SK-N-SH (cell line): ENCODE measurements around the gene MMP2. TPM values are rescaled to one million over a fixed set of nuclear protein-coding genes. Genes with fewer than 3 reads are reported as not detected.

Experiments
- CTCF ChIA-PET: fragments of 300-600, 350-600 bp; formaldehyde crosslinking; extraction: SDS; loops from one replicate; lab custom pipeline; 2021; lab: Yijun Ruan, JAX
- POLR2A ChIA-PET: fragments of 350-600 bp; sonication (Branson Sonifier 250); formaldehyde crosslinking; extraction: SDS; loops from one replicate; lab custom pipeline; 2020; ENCODE audit warnings: antibody characterized with exemption, inconsistent platforms; lab: Yijun Ruan, JAX
- DNase-seq: peaks from one replicate; pipeline ENCODE4 v3.0.0; 2012
- H2AFZ ChIP-seq: fragments of 200-600 bp; sonication (generic); 2 replicates; pipeline ENCODE4 v1.8.1; 2016; ENCODE audit warnings: antibody characterized with exemption, mild to moderate bottlenecking, low read depth
- H3F3A ChIP-seq: fragments of 200-600 bp; sonication (generic); replicated peaks from 2 replicates; pipeline ENCODE3; 2016; ENCODE audit warnings: antibody characterized with exemption, mild to moderate bottlenecking; ENCODE audit not compliant: insufficient read depth
- H3K27ac ChIP-seq, 2 experiments: fragments of 200-500 bp in 1 of 2; fragments of 200-600 bp in 1 of 2; sonication (Bioruptor generic) in 1 of 2; sonication (generic), shearing (Covaris generic) in 1 of 2; 2 replicates each; pipeline versions ENCODE4 v1.5.1 to v1.6.1; 2014 to 2016; ENCODE audit warnings: low read depth in 2 of 2, inconsistent platforms in 1 of 2, low read length in 1 of 2, mild to moderate bottlenecking in 1 of 2, mixed read lengths in 1 of 2
- H3K27me3 ChIP-seq: fragments of 200-600 bp; sonication (generic), shearing (Covaris generic); 2 replicates; pipeline ENCODE4 v1.6.1; 2016; ENCODE audit warnings: mixed run types; ENCODE audit not compliant: insufficient read depth
- H3K36me3 ChIP-seq, 2 experiments: fragments of 200-500 bp in 1 of 2; fragments of 200-600 bp in 1 of 2; sonication (Bioruptor generic) in 1 of 2; sonication (generic) in 1 of 2; replicated peaks in 1 of 2; 2 replicates each; pipeline versions ENCODE3 to v1.5.1; 2014 to 2016; ENCODE audit warnings: low read length in 1 of 2, mild to moderate bottlenecking in 1 of 2; ENCODE audit not compliant: insufficient read depth in 2 of 2, control insufficient read depth in 1 of 2
- H3K4me1 ChIP-seq, 2 experiments: fragments of 200-500 bp in 1 of 2; fragments of 200-600 bp in 1 of 2; sonication (Bioruptor generic) in 1 of 2; sonication (generic), shearing (Covaris generic) in 1 of 2; 2 replicates each; pipeline versions ENCODE4 v1.5.1 to v1.6.1; 2014 to 2016; ENCODE audit warnings: low read depth in 1 of 2, low read length in 1 of 2, mixed run types in 1 of 2; ENCODE audit not compliant: insufficient read depth in 2 of 2, control insufficient read depth in 1 of 2
- H3K4me2 ChIP-seq: fragments of 200-600 bp; sonication (generic), shearing (Covaris generic); 2 replicates; pipeline ENCODE4 v1.6.1; 2017; ENCODE audit warnings: mixed run types
- H3K4me3 ChIP-seq, 2 experiments: fragments of 200-500 bp in 1 of 2; fragments of 200-600 bp in 1 of 2; sonication (Bioruptor generic) in 1 of 2; sonication (generic), shearing (Covaris generic) in 1 of 2; 2 replicates each; pipeline versions ENCODE4 v1.5.1 to v1.8.1; 2014 to 2016; ENCODE audit warnings: low read depth in 2 of 2, inconsistent platforms in 1 of 2, low read length in 1 of 2, mild to moderate bottlenecking in 1 of 2, mixed read lengths in 1 of 2, moderate library complexity in 1 of 2
- H3K79me2 ChIP-seq: fragments of 200-600 bp; sonication (generic); 2 replicates; pipeline ENCODE4 v1.8.1; 2017; ENCODE audit warnings: mild to moderate bottlenecking; ENCODE audit not compliant: insufficient read depth
- H3K9ac ChIP-seq: fragments of 200-600 bp; sonication (generic); 2 replicates; pipeline ENCODE4 v1.6.1; 2017; ENCODE audit warnings: mixed run types
- H3K9me2 ChIP-seq: fragments of 200-600 bp; sonication (generic); 2 replicates; pipeline ENCODE4 v1.6.1; 2017; ENCODE audit warnings: mixed run types
- H3K9me3 ChIP-seq: fragments of 200-600 bp; sonication (generic); 2 replicates; pipeline ENCODE4 v1.6.1; 2017; ENCODE audit warnings: mixed run types, mild to moderate bottlenecking, moderate library complexity
- H4K20me1 ChIP-seq: fragments of 200-600 bp; sonication (generic); 2 replicates; pipeline ENCODE4 v1.6.1; 2017; ENCODE audit warnings: mild to moderate bottlenecking, mixed run types; ENCODE audit not compliant: insufficient read depth
- CHD2 ChIP-seq: fragments of 150-350 bp; IDR thresholded peaks from 2 replicates; pipeline ENCODE4 v1.6.1; 2018; ENCODE audit warnings: low read length; ENCODE audit not compliant: partially characterized antibody
- FOSL2 ChIP-seq: IDR thresholded peaks from 2 replicates; pipeline ENCODE4 v1.4.0; 2012; ENCODE audit warnings: low read depth, mild to moderate bottlenecking, moderate library complexity, borderline replicate concordance
- FOXJ3 ChIP-seq: sonication (generic); formaldehyde crosslinking; IDR thresholded peaks from 2 replicates; pipeline ENCODE4 v1.5.1; 2020; ENCODE audit warnings: mild to moderate bottlenecking, missing genetic modification reagents
- FOXM1 ChIP-seq: IDR thresholded peaks from 2 replicates; pipeline ENCODE4 v1.4.0; 2012; ENCODE audit warnings: low read depth, mild to moderate bottlenecking
- GABPA ChIP-seq: IDR thresholded peaks from 2 replicates; pipeline ENCODE4 v1.4.0; 2012; ENCODE audit warnings: low read depth, mild to moderate bottlenecking
- GATA2 ChIP-seq: sonication (generic); formaldehyde crosslinking; IDR thresholded peaks from 2 replicates; pipeline ENCODE4 v1.5.0; 2020; ENCODE audit warnings: mild to moderate bottlenecking, missing genetic modification reagents
- JUND ChIP-seq: IDR thresholded peaks from 2 replicates; pipeline ENCODE4 v1.4.0; 2012
- POLR2AphosphoS5 ChIP-seq: IDR thresholded peaks from 2 replicates; pipeline ENCODE4 v1.6.1; 2012; ENCODE audit warnings: low read depth, low read length
- RXRA ChIP-seq: IDR thresholded peaks from 2 replicates; pipeline ENCODE4 v1.4.0; 2012; ENCODE audit warnings: low read depth, mild to moderate bottlenecking, borderline replicate concordance
- SIN3A ChIP-seq: IDR thresholded peaks from 2 replicates; pipeline ENCODE4 v1.6.1; 2012; ENCODE audit warnings: low read depth, mild to moderate bottlenecking, low read length, moderate library complexity, borderline replicate concordance
- SMC3 ChIP-seq: IDR thresholded peaks from 2 replicates; pipeline ENCODE4 v1.6.1; 2012; ENCODE audit warnings: low read depth, low read length, improper control_type of control experiment
- TEAD4 ChIP-seq: IDR thresholded peaks from 2 replicates; pipeline ENCODE4 v1.4.0; 2012; ENCODE audit warnings: mild to moderate bottlenecking, borderline replicate concordance; ENCODE audit not compliant: insufficient read depth
- YY1 ChIP-seq: IDR thresholded peaks from 2 replicates; pipeline ENCODE4 v1.4.0; 2012; ENCODE audit warnings: low read depth, mild to moderate bottlenecking
- WGBS: methylation state at CpG from one replicate; pipeline ENCODE4 v1.1.6; 2017; ENCODE audit warnings: low lambda C conversion rate; 5-methylcytosine and 5-hydroxymethylcytosine counted together
- polyA plus RNA-seq, 3 experiments: library from polyadenylated mRNA; depleted of rRNA; stranded (reverse); fragments of >200 nt; gene quantifications; 2 replicates each; pipeline ENCODE4 v1.2.3, GENCODE V29; 2012
- TF ChIP-seq, protein P1 (sequence below): fragments of 200-600 bp; sonication (generic); IDR thresholded peaks from 2 replicates; pipeline ENCODE4 v1.6.1; 2017; ENCODE audit warnings: antibody characterized with exemption, mild to moderate bottlenecking, moderate library complexity
- TF ChIP-seq, protein P2 (sequence below): fragments of 150-350 bp; IDR thresholded peaks from 2 replicates; pipeline ENCODE4 v1.6.1; 2016; ENCODE audit warnings: mild to moderate bottlenecking, low read depth, low read length
- TF ChIP-seq, protein P3 (sequence below): IDR thresholded peaks from 2 replicates; pipeline ENCODE4 v1.6.1; 2012; ENCODE audit warnings: mild to moderate bottlenecking, low read depth, low read length, moderate library complexity
- TF ChIP-seq, protein P4 (sequence below): fragments of 150-350 bp; IDR thresholded peaks from 2 replicates; pipeline ENCODE4 v1.6.1; 2017; ENCODE audit warnings: antibody characterized with exemption, low read length, low read depth, borderline replicate concordance

The MMP2 gene
- polyA plus RNA-seq, 1 of the 3 experiments (the other 2 are of a cell fraction), result 1,101 TPM

DNA sequence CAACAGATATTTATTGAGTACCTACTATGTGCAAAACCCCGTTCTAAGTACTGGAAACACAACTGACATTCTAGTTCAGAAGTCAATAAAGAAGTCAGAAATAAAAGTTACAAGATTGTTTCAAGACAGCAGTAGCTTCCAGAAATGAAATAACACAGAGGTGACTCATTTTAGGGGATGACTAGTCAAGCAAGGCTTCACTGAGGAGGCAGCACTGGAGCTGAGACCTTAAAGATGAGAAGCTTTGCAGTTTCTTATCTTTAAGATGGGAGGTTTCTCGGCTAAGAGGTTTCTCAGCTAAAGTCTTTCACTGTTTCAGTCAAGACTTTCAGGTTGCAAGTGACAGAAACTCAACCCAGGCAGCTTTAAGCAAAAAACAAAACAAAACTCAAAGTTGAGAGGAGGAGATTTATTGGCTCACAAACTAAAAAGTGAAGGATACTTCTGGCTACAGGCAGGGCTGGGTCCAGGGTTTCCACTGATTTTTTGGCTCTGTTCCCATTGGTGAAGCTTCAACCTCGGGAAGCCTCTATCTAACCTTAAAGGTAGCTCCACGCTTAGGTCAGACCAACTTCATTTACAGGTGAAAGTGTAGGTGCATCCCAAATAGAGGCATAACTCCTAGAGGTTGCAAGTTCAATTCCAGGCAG lies 7.4 kb upstream of the MMP2 start (continued):
- TF ChIP-seq, protein P1, sequence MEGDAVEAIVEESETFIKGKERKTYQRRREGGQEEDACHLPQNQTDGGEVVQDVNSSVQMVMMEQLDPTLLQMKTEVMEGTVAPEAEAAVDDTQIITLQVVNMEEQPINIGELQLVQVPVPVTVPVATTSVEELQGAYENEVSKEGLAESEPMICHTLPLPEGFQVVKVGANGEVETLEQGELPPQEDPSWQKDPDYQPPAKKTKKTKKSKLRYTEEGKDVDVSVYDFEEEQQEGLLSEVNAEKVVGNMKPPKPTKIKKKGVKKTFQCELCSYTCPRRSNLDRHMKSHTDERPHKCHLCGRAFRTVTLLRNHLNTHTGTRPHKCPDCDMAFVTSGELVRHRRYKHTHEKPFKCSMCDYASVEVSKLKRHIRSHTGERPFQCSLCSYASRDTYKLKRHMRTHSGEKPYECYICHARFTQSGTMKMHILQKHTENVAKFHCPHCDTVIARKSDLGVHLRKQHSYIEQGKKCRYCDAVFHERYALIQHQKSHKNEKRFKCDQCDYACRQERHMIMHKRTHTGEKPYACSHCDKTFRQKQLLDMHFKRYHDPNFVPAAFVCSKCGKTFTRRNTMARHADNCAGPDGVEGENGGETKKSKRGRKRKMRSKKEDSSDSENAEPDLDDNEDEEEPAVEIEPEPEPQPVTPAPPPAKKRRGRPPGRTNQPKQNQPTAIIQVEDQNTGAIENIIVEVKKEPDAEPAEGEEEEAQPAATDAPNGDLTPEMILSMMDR, result no peak
- peak; percentile 25; the same call in 1 of the 2 replicates for TF ChIP-seq YY1
- TF ChIP-seq FOXJ3, result no peak

DNA sequence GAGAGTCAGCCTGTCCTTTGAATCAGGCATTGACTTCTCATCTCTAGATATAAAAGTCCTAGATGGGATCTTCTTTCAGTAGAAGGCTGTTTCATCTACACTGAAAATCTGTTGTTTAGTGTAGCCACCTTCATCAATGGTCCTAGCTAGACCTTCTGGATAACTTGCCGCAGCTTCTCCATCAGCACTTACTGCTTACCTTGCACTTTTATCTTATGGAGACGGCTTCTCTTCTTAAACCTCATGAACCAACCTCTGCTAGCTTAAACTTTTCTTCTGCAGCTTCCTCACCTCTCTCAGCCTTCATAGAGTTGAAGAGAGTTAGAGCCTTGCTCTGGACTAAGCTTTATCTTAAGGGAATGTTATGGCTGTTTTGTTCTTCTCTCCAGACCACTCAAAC lies 5.4 kb upstream of the MMP2 start:
- H4K20me1 ChIP-seq, result no peaks in the 10 kb centered on the region
- WGBS, result 100% methylated on average over 2 of the region's 2 CpGs
- H3F3A ChIP-seq, result peaks cover 39% of the 10 kb centered on the region
- H3K27me3 ChIP-seq, result no peaks in the 10 kb centered on the region
- H3K9me2 ChIP-seq, result no peaks in the 10 kb centered on the region
- no peaks in the 10 kb centered on the region for H3K9me3 ChIP-seq
- H3K9ac ChIP-seq, result no peak overlapping the region
- ChIA-PET POLR2A (no interaction called here), CTCF (interaction anchor here (0.9 to 2.9 kb wide), 3 partner anchors 9 to 228 kb away, joined by 3 to 32 read pairs (median 8); no protein-coding TSS in a partner anchor)
- H3K27ac ChIP-seq, result no peak overlapping the region
- no peak overlapping the region for H3K4me2 ChIP-seq
- DNase-seq, result no peak
- no peak overlapping the region for H3K4me3 ChIP-seq
- no peaks in the 10 kb centered on the region for H3K79me2 ChIP-seq
- H2AFZ ChIP-seq, result no peak overlapping the region
- peaks cover 11 to 31% of the 10 kb centered on the region in 2 experiments; a peak in 3 of 4 replicates for H3K4me1 ChIP-seq
- no peaks in the 10 kb centered on the region for H3K36me3 ChIP-seq
- TF ChIP-seq, protein P1, result no peak
- TF ChIP-seq SIN3A (no peak), POLR2AphosphoS5 (no peak), GATA2 (CRISPR knock-in tag) (no peak), FOXJ3 (no peak), GABPA (no peak), JUND (no peak), FOSL2 (no peak), RXRA (no peak), FOXM1 (no peak), CHD2 (no peak), SMC3 (no peak), TEAD4 (no peak)
- TF ChIP-seq, protein P2, sequence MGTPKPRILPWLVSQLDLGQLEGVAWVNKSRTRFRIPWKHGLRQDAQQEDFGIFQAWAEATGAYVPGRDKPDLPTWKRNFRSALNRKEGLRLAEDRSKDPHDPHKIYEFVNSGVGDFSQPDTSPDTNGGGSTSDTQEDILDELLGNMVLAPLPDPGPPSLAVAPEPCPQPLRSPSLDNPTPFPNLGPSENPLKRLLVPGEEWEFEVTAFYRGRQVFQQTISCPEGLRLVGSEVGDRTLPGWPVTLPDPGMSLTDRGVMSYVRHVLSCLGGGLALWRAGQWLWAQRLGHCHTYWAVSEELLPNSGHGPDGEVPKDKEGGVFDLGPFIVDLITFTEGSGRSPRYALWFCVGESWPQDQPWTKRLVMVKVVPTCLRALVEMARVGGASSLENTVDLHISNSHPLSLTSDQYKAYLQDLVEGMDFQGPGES, result no peak
- TF ChIP-seq, protein P3, sequence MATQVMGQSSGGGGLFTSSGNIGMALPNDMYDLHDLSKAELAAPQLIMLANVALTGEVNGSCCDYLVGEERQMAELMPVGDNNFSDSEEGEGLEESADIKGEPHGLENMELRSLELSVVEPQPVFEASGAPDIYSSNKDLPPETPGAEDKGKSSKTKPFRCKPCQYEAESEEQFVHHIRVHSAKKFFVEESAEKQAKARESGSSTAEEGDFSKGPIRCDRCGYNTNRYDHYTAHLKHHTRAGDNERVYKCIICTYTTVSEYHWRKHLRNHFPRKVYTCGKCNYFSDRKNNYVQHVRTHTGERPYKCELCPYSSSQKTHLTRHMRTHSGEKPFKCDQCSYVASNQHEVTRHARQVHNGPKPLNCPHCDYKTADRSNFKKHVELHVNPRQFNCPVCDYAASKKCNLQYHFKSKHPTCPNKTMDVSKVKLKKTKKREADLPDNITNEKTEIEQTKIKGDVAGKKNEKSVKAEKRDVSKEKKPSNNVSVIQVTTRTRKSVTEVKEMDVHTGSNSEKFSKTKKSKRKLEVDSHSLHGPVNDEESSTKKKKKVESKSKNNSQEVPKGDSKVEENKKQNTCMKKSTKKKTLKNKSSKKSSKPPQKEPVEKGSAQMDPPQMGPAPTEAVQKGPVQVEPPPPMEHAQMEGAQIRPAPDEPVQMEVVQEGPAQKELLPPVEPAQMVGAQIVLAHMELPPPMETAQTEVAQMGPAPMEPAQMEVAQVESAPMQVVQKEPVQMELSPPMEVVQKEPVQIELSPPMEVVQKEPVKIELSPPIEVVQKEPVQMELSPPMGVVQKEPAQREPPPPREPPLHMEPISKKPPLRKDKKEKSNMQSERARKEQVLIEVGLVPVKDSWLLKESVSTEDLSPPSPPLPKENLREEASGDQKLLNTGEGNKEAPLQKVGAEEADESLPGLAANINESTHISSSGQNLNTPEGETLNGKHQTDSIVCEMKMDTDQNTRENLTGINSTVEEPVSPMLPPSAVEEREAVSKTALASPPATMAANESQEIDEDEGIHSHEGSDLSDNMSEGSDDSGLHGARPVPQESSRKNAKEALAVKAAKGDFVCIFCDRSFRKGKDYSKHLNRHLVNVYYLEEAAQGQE, result no peak
- TF ChIP-seq, protein P4, sequence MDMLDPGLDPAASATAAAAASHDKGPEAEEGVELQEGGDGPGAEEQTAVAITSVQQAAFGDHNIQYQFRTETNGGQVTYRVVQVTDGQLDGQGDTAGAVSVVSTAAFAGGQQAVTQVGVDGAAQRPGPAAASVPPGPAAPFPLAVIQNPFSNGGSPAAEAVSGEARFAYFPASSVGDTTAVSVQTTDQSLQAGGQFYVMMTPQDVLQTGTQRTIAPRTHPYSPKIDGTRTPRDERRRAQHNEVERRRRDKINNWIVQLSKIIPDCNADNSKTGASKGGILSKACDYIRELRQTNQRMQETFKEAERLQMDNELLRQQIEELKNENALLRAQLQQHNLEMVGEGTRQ, result no peak
